A549 (cell line): ENCODE measurements around the gene ADCY10. TPM values are rescaled to one million over a fixed set of nuclear protein-coding genes. Genes with fewer than 3 reads are reported as not detected.

Source experiments
- ATAC-seq, 2 experiments: fragments of 200-7000 bp in 1 of 2; fragments of >200 bp in 1 of 2; cut with Nextera tagmentation in 1 of 2; cut with Tn5 transposase in 1 of 2; 3 replicates each; pipeline versions ENCODE4 v1.8.0 to v1.9.1; 2018 to 2020; ENCODE audit warnings: mild to moderate bottlenecking in 1 of 2, moderate library complexity in 1 of 2
- CTCF ChIA-PET: fragments of 300-600 bp; sonication (Branson Sonifier 250); formaldehyde crosslinking; extraction: SDS; loops from one replicate; lab custom pipeline; 2021; ENCODE audit warnings: antibody characterized with exemption, inconsistent platforms; lab: Yijun Ruan, JAX
- POLR2A ChIA-PET: fragments of 350-600 bp; formaldehyde crosslinking; extraction: SDS; loops from one replicate; lab custom pipeline; 2021; ENCODE audit warnings: antibody characterized with exemption, inconsistent platforms; lab: Yijun Ruan, JAX
- DNase-seq, 2 experiments: peaks; one replicate each; pipeline versions ENCODE4 v3.0.0 to v3.0.0-alpha.2; 2011 to 2016; ENCODE audit warnings: low read depth in 1 of 2, low spot score in 1 of 2
- FAIRE-seq: peaks from 2 replicates; lab custom pipeline; 2011; peaks lifted over from hg19 to GRCh38; lab: Jason Lieb, UNC
- H3K27ac ChIP-seq, 2 experiments: fragments of >200 bp; sonication (Bioruptor Twin); formaldehyde crosslinking; 3 replicates each; pipeline ENCODE4 v1.5.1; 2016 to 2017
- H3K4me1 ChIP-seq: fragments of >200 bp; sonication (Bioruptor Twin); formaldehyde crosslinking; 3 replicates; pipeline ENCODE4 v1.6.1; 2016
- H3K4me2 ChIP-seq: fragments of >200 bp; sonication (Bioruptor Twin); formaldehyde crosslinking; 3 replicates; pipeline ENCODE4 v1.6.1; 2016
- H3K4me3 ChIP-seq: fragments of >200 bp; sonication (Bioruptor Twin); formaldehyde crosslinking; 3 replicates; pipeline ENCODE4 v1.5.1; 2016
- H3K9me3 ChIP-seq: fragments of >200 bp; sonication (Bioruptor Twin); formaldehyde crosslinking; 3 replicates; pipeline ENCODE4 v1.6.1; 2016
- CBX8 ChIP-seq: fragments of 200-600 bp; sonication (generic); IDR thresholded peaks from 2 replicates; pipeline ENCODE4 v1.6.1; 2016
- CEBPB ChIP-seq, 2 experiments: fragments of >200 bp in 1 of 2; sonication (Bioruptor Twin) in 1 of 2; formaldehyde crosslinking in 1 of 2; IDR thresholded peaks; 2 replicates each; pipeline ENCODE4 v1.6.1; 2012 to 2016
- CHD2 ChIP-seq: fragments of 150-350 bp; IDR thresholded peaks from 2 replicates; pipeline ENCODE4 v1.6.1; 2014; ENCODE audit warnings: low read length; ENCODE audit not compliant: partially characterized antibody
- E2F6 ChIP-seq: IDR thresholded peaks from 2 replicates; pipeline ENCODE4 v1.6.1; 2012; ENCODE audit warnings: low read depth, borderline replicate concordance
- FOSB ChIP-seq: fragments of 250-450 bp; sonication (Bioruptor Pico); IDR thresholded peaks from 2 replicates; pipeline ENCODE4 v1.5.0; 2020; ENCODE audit warnings: mild to moderate bottlenecking, moderate library complexity
- FOSL2 ChIP-seq, 2 experiments: fragments of 450-650 bp in 1 of 2; fragments of >200 bp in 1 of 2; sonication (Bioruptor Twin) in 1 of 2; formaldehyde crosslinking; IDR thresholded peaks; 2 replicates each; pipeline versions ENCODE4 v1.5.0 to v1.6.1; 2016 to 2020; ENCODE audit warnings: mild to moderate bottlenecking in 1 of 2, moderate library complexity in 1 of 2
- HDAC2 ChIP-seq: fragments of 200-600 bp; sonication (generic); IDR thresholded peaks from 2 replicates; pipeline ENCODE4 v1.6.1; 2016
- MAZ ChIP-seq: fragments of 150-350 bp; IDR thresholded peaks from 2 replicates; pipeline ENCODE4 v1.6.1; 2014; ENCODE audit warnings: antibody characterized with exemption, low read depth, low read length, borderline replicate concordance
- MYC ChIP-seq: IDR thresholded peaks from 2 replicates; pipeline ENCODE4 v1.6.1; 2012; ENCODE audit warnings: mild to moderate bottlenecking, inconsistent platforms, low read length, improper control_type of control experiment, borderline replicate concordance
- NR3C1 ChIP-seq: fragments of >200 bp; sonication (Bioruptor Twin); formaldehyde crosslinking; IDR thresholded peaks from 3 replicates; pipeline ENCODE4 v1.6.1; 2017
- PHF8 ChIP-seq: fragments of 200-600 bp; sonication (generic); IDR thresholded peaks from 2 replicates; pipeline ENCODE4 v1.6.1; 2016; ENCODE audit warnings: low read depth, mild to moderate bottlenecking, antibody characterized with exemption, moderate library complexity, borderline replicate concordance
- POLR2A ChIP-seq: IDR thresholded peaks from 2 replicates; pipeline ENCODE4 v1.6.1; 2012; ENCODE audit warnings: mild to moderate bottlenecking, low read length
- RCOR1 ChIP-seq: fragments of 150-350 bp; IDR thresholded peaks from 2 replicates; pipeline ENCODE4 v1.6.1; 2014; ENCODE audit warnings: antibody characterized with exemption, low read length, low read depth
- REST ChIP-seq: fragments of 200-600 bp; sonication (generic); IDR thresholded peaks from 2 replicates; pipeline ENCODE4 v1.6.1; 2016; ENCODE audit warnings: antibody characterized with exemption, mild to moderate bottlenecking, moderate library complexity
- SMC3 ChIP-seq: fragments of >200 bp; sonication (Bioruptor Twin); formaldehyde crosslinking; IDR thresholded peaks from 3 replicates; pipeline ENCODE4 v1.6.1; 2018; ENCODE audit warnings: inconsistent platforms
- SREBF2 ChIP-seq: fragments of 450-650 bp; IDR thresholded peaks from 2 replicates; pipeline ENCODE4 v1.6.1; 2014; ENCODE audit warnings: mild to moderate bottlenecking, moderate library complexity
- TFCP2L1 ChIP-seq: fragments of 250-450 bp; sonication (Bioruptor Pico); IDR thresholded peaks from 2 replicates; pipeline ENCODE4 v1.5.0; 2021; ENCODE audit warnings: mild to moderate bottlenecking
- ZFP36 ChIP-seq: fragments of 450-650 bp; IDR thresholded peaks from 2 replicates; pipeline ENCODE4 v1.6.1; 2014; ENCODE audit warnings: borderline replicate concordance; ENCODE audit not compliant: partially characterized antibody
- ZSCAN20 ChIP-seq: fragments of 250-450 bp; sonication (Bioruptor Pico); IDR thresholded peaks from 2 replicates; pipeline ENCODE4 v1.8.0; 2022; ENCODE audit warnings: mild to moderate bottlenecking, moderate library complexity
- WGBS: methylation state at CpG from one replicate; pipeline ENCODE4 v1.1.6; 2017; ENCODE audit errors: missing lambda C conversion rate; 5-methylcytosine and 5-hydroxymethylcytosine counted together
- polyA plus RNA-seq, 4 experiments: library from polyadenylated mRNA; depleted of rRNA in 3 of 4; stranded (reverse); fragments of >200 nt; fragmentation: RNase III in 1 of 4; extraction: RNeasy Plus Mini Kit Qiagen cat#74134 plus additional on column Dnase treatment in 1 of 4; gene quantifications; 2 replicates in 3 of 4; 3 replicates in 1 of 4; pipeline ENCODE4 v1.2.3, GENCODE V29; 2011 to 2017
- TF ChIP-seq, protein P1 (sequence below): IDR thresholded peaks from 2 replicates; pipeline ENCODE4 v1.6.1; 2012
- TF ChIP-seq, protein P2 (sequence below): fragments of 450-650 bp; IDR thresholded peaks from 2 replicates; pipeline ENCODE4 v1.6.1; 2014; ENCODE audit warnings: antibody characterized with exemption
- TF ChIP-seq, protein P3 (sequence below): fragments of 150-350 bp; IDR thresholded peaks from 2 replicates; pipeline ENCODE4 v1.6.1; 2014; ENCODE audit warnings: low read depth, mild to moderate bottlenecking, low read length
- TF ChIP-seq, protein P4 (sequence below): fragments of >200 bp; sonication (Bioruptor Twin); formaldehyde crosslinking; IDR thresholded peaks from 3 replicates; pipeline ENCODE4 v1.5.1; 2016

Gene ADCY10
- polyA plus RNA-seq, 2 of the 4 experiments (the other 2 are of a cell fraction), result 0.03 to 0.18 TPM

- ATAC-seq, result no peak
- Histone ChIP-seq H3K4me3 (no peak overlapping the region), H3K4me1 (peaks cover 18% of the 10 kb centered on the region), H3K9me3 (no peaks in the 10 kb centered on the region), H3K4me2 (no peak overlapping the region), H3K27ac (no peak overlapping the region)
- no peak for DNase-seq
- TF ChIP-seq SREBF2 (no peak), E2F6 (no peak), FOSL2 (IDR thresholded peaks at IDR 0.05) (no peak), FOSL2 (CRISPR knock-in tag; IDR thresholded peaks at IDR 0.05) (no peak), SMC3 (no peak), PHF8 (no peak), FOSB (CRISPR knock-in tag) (no peak), TFCP2L1 (CRISPR knock-in tag) (no peak), HDAC2 (no peak), REST (no peak)
- TF ChIP-seq, protein P1, sequence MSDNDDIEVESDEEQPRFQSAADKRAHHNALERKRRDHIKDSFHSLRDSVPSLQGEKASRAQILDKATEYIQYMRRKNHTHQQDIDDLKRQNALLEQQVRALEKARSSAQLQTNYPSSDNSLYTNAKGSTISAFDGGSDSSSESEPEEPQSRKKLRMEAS, result no peak
- TF ChIP-seq, protein P2, sequence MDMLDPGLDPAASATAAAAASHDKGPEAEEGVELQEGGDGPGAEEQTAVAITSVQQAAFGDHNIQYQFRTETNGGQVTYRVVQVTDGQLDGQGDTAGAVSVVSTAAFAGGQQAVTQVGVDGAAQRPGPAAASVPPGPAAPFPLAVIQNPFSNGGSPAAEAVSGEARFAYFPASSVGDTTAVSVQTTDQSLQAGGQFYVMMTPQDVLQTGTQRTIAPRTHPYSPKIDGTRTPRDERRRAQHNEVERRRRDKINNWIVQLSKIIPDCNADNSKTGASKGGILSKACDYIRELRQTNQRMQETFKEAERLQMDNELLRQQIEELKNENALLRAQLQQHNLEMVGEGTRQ, result no peak
- ChIA-PET CTCF (interaction anchor here (1.5 to 2.8 kb wide), 2 partner anchors 11 to 12 kb away, joined by 4 to 8 read pairs; no protein-coding TSS in a partner anchor), POLR2A (no interaction called here)
- 93% methylated on average over 8 of the region's 8 CpGs for WGBS
- FAIRE-seq, result no peak
Observed at GRCh38 chr1:167915569-167915968, 1.6 kb upstream of the ADCY10 start.

DNA sequence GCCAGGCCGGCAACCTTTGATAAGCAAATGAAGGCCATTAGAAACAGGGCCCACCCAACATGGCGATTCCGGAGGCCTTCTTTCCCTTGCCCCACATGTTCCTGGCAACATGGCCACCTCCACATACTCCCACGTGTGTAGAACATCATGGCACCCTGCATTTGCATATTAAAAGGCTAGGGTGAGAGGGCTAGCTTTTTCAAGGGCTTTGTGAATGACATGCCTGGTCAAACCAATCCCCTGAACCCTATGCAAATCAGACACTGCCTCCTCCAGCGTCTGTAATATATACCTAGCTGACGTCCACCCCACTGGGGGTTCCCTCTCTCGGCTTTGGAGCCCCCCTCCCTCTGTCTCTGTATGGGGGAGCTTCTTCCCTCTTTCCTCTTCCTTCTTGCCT lies 1.6 kb downstream of the ADCY10 start:
- ChIA-PET POLR2A (no interaction called here), CTCF (no interaction called here)
- TF ChIP-seq MAZ, result no peak
- TF ChIP-seq, protein P3, sequence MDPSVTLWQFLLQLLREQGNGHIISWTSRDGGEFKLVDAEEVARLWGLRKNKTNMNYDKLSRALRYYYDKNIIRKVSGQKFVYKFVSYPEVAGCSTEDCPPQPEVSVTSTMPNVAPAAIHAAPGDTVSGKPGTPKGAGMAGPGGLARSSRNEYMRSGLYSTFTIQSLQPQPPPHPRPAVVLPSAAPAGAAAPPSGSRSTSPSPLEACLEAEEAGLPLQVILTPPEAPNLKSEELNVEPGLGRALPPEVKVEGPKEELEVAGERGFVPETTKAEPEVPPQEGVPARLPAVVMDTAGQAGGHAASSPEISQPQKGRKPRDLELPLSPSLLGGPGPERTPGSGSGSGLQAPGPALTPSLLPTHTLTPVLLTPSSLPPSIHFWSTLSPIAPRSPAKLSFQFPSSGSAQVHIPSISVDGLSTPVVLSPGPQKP, result no peak
- TF ChIP-seq FOSL2 (IDR thresholded peaks at IDR 0.05), result no peak
- TF ChIP-seq FOSL2 (CRISPR knock-in tag; IDR thresholded peaks at IDR 0.05), result no peak
- TF ChIP-seq CHD2, result no peak
- no peak for TF ChIP-seq ZFP36
- TF ChIP-seq CEBPB (IDR thresholded peaks at IDR 0.05), result no peak
- TF ChIP-seq RCOR1, result no peak
- no peak for TF ChIP-seq SMC3
- TF ChIP-seq SREBF2, result no peak
- no peak for TF ChIP-seq CBX8
- TF ChIP-seq POLR2A, result no peak
- TF ChIP-seq MYC, result no peak
- no peak for TF ChIP-seq ZSCAN20
- TF ChIP-seq, protein P4, sequence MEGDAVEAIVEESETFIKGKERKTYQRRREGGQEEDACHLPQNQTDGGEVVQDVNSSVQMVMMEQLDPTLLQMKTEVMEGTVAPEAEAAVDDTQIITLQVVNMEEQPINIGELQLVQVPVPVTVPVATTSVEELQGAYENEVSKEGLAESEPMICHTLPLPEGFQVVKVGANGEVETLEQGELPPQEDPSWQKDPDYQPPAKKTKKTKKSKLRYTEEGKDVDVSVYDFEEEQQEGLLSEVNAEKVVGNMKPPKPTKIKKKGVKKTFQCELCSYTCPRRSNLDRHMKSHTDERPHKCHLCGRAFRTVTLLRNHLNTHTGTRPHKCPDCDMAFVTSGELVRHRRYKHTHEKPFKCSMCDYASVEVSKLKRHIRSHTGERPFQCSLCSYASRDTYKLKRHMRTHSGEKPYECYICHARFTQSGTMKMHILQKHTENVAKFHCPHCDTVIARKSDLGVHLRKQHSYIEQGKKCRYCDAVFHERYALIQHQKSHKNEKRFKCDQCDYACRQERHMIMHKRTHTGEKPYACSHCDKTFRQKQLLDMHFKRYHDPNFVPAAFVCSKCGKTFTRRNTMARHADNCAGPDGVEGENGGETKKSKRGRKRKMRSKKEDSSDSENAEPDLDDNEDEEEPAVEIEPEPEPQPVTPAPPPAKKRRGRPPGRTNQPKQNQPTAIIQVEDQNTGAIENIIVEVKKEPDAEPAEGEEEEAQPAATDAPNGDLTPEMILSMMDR, result no peak
- TF ChIP-seq NR3C1, result no peak
- WGBS, result 86% methylated on average over 7 of the region's 7 CpGs
- Histone ChIP-seq H3K4me1 (peaks cover 9% of the 10 kb centered on the region), H3K4me2 (no peak overlapping the region), H3K4me3 (no peak overlapping the region), H3K27ac (no peak overlapping the region), H3K9me3 (no peaks in the 10 kb centered on the region)
- FAIRE-seq, result no peak
- ATAC-seq, result no peak
- DNase-seq, result no peak
